Dedifferentiated amniotic fluid mesenchymal stem cell (primary cell): Measurements from ENCODE around the gene JAK1.
"Not testable (repeated sequence)": the region's sequence is repeated elsewhere in the genome, so short reads cannot be mapped to it uniquely, and the experiment has no call there.

ENCODE experiments used
- DNase-seq: peaks from one replicate; pipeline ENCODE4 v3.0.0-alpha.2; 2016; ENCODE audit errors: extremely low spot score

Gene JAK1

DNA sequence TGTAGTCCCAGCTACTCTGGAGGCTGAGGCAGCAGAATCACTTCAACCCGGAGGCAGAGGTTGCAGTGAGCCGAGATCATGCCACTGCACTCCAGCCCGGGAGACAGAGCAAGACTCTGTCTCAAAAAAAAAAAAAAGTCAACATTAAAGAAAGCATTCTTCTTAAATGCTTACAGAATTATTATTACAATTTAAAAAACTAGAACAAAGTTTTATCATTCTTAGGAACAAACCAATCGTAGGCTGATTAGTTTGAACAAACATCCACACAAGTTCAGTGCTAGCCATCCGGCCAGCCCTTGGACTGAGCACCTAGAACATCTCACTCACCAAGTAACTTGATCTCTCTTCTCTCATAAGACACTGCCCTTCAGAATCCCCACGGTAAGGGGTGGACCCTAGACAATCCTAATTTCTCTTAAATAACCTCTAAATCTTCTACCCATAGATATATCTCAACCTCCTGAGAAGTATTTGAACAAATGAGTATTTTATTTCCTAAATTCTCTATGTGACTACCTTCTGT is 16.0 kb downstream of the JAK1 start:
- no peak for DNase-seq

DNA sequence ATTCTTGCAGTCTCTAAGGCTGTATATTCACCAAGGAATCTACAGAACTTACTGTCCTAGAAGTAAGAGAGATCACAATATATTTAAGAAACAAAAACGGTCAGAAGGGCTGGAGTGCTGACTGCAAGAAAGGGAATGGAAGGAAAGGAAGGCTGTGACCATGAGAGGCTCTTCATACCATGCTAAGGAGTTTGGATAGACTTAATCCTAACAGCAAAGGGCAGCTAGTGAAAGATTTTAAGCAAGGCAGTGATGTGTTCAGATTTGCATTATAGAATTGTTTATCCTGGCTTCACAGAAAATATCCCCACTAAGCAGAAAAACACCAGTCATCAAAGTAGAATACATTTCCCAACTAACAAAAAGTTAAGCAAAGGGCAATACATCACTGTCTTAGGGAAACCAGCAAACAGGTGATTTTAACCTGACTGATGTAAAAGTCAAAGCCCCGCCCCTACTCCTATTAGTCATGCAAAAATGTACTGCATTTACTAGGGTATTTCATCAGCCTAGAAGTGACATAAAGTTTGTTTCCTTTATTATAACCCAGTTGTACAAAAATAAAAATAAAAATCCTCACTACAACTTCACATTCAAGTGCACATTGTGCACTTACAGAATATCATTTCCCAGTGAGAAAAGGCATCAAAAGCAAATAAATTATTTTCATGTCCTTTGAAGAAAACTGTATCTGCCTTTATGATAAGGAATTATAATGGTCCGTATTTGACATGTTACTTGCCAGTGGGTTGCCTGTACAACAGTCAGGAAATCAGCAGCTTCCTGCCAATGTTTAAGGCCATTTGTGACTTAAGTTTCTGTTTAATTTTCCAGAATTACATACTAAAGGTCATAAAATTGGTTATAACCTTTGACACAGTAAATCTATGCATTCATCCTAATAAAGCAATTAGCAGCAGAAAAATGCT is 17.2 kb downstream of the JAK1 start:
- peak; percentile 37 for DNase-seq

DNA sequence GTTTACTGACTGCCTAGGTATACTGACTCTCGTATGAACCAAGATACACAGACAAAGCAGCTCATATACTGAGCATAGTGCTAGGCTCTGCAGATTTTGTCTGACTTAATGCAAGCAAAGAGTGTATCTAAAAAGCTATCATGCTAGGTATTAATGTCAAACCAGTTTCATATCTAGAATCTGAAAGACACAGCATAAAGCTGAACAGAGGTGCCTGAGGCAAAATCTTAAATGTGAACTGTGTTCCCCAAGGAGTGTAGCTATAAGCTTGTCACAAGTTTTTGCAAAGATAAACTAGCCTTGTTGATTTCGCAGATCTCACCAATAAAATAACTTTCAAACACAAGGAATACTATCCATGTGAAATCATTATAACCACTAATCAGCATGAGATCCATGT is 18.1 kb downstream of the JAK1 start:
- DNase-seq, result no peak

DNA sequence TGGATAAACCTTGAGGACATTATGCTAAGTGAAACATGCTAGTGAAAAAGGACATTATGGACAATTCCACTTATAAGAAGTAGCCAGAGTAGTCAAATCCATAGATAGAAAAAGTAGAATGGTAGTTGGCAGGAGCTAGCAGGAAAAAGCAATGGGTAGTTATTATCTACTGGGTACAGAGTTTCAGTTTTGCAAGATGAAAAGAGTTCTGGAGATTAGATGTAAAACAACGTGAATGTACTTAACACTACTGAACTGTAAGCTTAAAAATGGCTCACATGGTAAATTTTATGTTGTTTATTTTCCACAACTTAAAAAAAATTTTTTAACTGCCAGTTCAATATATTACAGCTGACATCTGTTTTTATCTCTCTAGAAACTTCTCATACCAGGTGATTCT is 19.4 kb downstream of the JAK1 start:
- DNase-seq, result no peak

DNA sequence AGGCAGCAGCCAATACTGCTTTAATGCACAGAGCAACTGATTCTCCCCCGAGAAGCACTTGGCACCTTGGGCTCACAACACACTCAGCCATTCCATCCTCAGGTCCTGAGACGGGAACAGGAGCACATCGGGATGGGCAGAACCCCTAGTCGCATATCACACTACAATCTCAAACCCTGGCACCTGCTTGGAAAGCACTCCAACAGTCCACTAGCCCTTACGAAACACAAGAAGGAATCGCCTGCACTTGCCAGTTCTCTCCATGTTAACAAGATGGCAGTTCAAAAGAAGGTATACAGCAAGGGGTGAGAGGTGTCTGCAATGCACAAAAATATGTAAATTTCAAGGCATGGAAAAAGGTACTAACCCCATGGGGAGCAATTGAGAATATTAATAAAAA is 21.4 kb downstream of the JAK1 start:
- no peak for DNase-seq

DNA sequence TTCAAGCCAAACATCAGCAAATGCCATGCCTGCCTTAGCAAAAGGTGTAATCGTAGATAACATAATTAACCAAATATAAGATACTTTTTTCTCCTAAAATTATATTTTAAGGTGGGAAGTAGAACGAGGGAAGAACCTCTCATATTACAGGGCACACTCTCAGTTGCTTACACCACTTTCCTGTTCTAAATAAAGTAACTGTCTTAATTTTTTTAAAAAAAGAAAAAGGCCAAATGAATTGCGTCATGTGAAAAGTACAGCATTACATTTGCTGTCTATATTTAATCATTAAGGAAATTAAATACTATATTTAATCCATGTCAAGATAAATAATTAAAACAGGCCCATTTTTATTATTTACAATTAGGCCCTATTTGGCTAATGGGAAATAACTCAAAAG is 23.7 kb downstream of the JAK1 start:
- no peak for DNase-seq

DNA sequence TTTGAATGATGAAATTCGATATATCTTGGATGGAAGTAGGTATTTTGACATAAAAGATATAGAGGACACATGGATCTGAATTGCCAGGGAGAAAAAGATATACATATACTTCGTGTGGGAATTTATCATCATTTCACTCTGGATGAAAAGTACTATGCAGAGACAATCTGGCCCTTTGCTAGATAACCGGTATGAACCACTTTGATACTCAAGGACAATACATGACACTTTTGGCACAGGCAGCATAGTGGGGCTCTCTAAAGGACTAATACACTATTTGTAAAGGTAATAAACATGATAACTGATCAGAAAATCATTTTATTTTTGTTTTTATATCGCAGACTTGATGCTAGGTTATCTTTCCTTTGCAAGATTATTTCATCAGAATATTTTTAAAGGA is 24.2 kb downstream of the JAK1 start:
- no peak for DNase-seq

DNA sequence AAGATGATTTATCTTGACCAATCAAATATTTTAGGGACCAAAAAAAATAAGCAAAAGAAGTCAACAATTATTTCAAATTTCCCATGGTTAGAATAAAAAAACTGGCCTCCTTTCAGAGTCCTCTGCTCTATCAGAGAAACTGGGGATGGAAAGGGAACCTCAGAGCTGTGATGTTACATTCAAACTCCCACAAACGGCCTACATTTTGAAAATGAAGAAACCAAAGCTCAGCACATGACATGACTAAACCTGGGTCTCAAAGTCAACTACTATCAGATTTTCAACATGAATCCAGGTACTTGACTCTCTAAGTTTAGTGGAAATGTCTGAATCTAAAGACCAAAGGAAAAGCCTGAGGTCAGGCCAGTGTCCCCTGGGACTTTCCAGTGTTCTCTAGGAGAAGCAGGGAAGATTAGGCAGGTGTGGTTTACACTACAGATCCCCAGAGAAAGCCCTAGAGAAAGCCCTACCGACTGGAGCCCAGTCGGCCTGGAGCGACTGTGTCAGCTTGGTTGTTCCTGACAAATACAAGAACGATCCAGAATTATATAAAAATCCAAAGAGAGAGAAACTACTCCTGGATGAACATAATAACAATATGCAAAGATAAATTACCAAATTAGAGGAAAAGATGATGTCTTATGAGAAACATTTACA is 24.8 kb downstream of the JAK1 start:
- DNase-seq, result no peak

DNA sequence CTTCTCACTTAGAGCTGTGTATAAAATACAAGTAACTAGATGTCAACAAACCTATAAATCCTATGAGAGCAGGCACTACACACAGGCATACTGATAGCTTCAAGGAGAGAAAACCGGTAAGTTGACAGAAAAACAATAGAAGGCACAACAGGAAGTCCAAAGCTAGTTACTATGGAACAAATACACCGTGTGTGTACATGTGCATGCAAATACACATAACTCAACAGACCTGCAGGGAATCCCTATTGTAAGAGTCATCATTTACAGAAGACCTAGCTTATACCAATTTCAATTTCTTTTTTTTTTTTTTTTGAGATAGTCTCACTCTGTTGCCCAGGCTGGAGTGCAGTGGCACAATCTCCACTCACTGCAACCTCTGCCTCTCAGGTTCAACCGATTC is 26.3 kb downstream of the JAK1 start:
- no peak for DNase-seq

DNA sequence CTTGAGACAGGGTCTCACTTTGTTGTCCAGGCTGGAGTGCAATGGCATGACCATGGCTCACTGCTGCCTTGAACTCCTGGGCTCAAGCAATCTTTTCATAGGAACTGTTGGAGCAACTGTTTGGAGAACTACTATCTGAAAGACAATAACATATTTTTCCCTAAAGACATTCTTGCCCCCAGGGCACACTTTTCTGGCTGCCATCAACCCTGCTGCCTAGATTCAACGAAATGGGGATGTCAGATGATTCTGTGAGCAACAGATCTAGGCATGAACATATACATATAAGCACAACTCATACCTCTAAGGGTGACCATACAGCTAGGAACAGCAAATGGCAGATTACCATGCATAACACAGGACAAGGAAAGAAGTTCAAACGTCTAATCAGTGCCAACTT is 27.4 kb downstream of the JAK1 start:
- no peak for DNase-seq

DNA sequence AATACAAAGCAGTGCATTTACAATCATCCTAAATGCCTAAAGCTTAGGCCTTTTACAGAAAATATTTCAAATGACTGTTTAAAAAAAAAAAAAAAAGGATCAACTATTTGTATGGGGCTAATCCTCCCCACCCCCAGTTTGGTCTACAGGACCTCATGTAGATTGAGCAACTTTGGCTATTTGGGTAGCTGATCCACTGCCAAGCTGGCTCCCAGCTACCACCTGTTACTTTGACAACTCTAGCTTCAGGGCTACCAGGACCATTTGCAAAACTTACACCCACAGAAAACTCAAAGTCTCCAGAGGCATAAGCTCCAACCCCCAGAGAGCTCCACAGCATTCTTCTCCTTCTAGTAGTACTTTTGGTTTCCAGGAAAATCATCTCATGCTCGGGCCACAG is 29.4 kb downstream of the JAK1 start:
- DNase-seq, result no peak

DNA sequence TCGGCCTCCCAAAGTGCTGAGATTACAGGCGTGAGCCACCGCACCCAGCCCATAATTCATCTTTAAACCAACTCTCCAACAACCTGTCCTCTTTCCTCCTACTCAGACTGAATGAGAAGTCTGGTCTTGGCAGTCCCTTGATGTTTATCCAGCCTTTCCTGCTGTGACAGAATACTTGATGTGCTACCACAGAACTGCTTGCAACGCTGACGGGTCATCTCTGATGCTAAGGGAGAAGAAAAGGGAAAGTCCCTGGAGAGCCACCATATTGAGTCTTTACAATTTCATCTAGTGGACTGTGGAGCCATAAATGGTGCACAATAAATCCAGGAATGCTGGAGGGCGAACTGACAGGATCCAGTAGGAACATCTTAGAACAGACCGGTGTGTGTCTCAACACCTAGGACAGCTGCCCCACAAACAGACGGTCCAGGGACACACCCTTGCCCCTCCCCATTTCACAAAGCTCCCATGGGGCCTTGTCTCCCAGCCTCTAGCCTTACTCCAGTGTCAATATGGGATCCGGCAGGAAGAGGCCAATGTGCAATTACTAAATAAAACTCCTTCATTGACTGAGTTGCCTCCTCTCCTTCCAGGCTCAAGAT is 30.7 kb downstream of the JAK1 start:
- DNase-seq, result no peak

DNA sequence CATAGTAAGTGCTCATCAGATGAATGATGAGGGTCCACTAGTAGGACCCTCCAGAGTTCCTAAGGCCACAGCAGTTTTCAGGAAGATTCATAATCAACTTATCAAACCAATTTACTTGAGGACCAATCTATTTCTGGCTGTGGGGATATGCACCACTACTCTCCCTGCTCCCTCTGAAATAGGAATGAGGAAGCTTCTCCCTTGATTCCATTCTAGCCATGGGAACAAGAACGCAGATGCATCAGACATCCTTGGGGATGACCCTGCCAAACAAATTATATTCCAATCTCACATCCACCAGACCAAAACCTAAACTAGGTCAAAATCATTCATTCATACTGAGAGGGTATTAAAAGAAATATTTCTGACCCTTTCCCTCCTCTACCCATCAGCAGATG is 31.5 kb downstream of the JAK1 start:
- DNase-seq, result no peak

DNA sequence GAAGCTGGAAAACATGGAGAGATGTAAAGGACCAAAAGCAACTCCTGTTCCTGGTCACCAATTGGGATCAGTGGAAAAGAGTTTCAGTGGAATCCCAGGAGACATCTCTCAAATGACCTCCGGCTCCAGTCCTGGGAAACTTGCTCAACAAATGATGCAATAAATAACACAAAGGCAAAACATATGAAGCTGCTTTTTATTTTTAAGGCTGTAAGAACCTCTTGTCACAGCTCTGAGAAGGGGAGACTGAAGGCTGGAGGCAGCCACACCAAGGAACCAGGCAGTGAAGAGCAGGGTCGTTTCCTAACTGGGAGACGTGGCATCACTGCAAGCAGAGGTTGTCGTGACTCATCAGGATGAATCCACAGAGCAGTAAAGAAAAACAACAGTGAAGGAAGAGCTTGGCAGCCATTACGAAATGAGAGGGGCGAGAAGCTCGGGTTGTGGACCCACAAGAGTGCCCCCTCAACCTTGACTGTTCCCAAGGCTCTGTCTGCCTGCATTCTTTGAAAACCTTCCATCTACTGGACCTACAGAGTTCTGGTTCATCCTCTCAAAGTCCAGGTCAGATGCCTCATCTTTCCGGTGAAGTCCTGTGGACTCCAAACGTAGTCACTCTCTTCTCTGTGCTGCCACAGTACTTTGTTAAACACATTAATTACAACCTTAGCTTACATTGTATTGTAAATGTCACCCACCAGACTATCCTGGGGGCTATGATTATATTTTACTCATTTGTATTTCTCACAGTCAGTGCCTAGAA is 32.1 kb downstream of the JAK1 start:
- peak; percentile 74 for DNase-seq

DNA sequence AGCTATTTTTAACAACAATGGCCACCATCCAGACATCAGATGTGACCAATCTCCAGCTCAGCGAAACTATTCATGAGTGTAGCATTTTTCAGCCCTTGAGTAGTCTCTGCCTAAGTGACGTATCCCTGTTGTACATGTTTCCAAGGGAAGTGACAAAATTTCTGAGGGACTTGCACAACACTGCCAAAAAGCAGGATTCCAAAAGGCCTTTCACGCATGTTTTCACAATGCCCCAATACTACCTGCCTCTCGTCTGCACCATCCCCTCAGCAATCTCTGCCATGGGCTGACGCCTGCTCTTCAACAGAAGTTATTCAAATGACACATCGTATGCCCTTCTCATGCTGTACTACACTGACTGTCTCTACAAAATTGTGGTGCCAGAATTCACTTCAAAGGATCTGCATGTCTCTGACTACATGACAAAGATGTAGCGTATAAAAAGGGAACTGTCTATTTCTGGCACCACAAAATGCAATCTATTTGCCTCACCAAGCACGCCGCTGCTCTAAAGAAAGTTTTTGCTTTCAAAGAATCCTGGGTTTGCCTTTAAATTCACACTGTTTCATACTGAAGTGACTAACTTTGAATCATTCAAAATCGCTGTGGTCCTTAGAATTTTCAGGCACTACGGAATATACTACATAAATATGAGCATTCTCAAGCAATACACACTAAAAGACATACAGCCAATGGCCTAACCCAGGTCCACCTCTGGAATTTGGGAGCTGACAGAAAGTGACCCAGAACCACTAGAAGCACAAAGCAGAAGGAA is 32.9 kb downstream of the JAK1 start:
- DNase-seq, result peak; percentile 92

DNA sequence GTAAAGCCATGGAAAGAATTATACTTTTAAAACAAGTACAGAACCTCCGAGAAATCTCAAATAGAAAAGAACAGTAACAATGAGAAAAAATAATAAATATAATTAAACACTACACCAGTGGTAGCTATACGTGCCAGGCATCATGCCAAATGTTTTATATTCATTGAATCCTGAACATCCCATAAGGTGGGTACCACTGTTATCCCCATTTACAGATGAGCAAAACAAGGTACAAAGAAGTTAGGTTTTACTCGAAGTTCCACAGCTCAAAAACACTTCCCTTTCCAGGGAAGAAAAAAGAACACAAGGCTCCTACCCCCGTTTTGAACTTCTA is 33.4 kb downstream of the JAK1 start:
- DNase-seq, result no peak

DNA sequence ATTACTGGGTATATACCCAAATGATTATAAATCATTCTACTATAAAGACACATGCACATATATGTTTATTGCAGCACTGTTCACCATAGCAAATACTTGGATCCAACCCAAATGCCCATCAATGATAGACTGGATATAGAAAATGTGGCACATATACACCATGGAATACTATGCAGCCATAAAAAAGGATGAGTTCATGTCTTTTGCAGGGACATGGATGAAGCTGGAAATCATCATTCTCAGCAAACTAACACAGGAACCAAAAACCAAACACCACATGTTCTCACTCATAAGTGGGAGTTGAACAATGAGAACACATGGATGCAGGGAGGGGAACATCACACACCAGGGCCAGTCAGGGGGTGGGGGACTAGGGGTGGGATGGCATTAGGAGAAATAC is 35.7 kb downstream of the JAK1 start:
- DNase-seq, result not testable (repeated sequence)

DNA sequence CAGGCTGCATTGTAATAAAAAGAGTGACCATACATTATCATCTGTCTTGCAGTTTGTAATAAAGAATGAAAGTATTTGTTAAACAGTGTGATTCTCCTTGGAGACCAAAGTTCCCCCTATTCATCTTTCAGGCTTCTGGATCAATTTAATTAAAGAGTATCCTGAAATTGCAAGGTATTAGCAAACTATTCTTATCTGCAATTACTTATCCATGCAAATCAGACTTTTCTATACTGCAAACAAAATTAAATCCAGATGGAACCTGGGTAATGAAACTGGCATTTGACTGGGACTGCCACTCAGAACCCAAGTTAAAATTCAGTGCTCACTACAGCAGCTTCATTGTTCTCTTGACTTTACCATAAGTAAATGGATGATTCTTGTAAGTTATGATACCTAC is 37.1 kb downstream of the JAK1 start:
- no peak for DNase-seq

DNA sequence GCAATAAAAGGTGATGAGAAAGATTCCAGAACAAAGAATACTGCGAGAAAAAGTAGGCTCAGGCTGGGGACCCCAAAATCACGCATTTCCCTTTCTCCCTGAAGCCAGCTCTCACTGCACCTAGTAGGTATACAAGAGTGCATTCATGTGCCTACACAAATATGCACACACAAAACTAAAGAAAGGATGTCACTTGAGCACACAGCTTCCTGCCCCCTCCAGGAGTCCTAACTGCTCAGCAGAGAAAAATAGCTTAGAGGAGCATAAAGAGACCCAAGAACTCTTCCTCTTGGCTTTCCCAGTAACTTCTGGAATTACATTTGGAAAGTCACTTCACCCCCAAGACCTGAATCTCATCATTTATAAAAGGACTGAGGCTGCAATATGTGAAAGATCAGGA is 38.0 kb downstream of the JAK1 start:
- no peak for DNase-seq

DNA sequence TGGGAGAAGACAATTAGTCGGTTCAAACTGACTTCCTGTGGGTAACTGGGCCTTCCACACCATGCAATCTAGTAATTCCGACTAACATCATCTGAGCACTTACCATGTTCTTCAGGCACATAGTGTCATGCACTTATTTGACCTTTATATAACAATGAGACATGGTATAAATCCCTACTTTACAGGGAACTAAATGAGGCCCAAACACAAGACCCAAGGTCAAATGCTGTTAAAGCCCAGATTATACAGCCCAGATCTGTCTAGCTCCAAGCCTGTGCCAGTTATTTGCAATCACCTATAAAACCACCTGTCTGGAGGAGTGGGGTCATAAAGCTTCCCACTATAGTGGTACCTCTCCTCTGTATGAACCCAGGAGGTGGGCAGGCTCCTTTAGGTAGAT is 40.8 kb downstream of the JAK1 start:
- no peak for DNase-seq

DNA sequence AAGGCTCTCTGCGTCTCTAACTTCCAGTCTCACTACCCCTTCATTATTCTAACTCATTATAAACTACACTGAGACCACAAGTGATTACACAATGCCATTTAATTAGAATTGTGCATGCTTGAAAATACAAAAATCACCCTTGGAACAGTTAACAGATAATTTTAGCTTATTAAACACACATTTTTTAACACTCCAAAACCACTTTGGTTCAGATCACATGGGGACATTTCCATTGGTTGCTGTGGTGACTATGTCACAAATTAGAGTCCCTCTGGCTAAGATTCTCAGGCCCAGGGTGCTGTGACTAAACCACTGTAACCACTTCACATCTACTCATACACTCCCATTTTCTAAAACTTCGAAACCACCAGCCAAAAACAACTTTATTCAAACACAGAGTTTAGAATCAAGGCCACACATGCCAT is 43.0 kb downstream of the JAK1 start:
- no peak for DNase-seq
